GM12865 (cell line): ENCODE results near the gene RAB1B.
"Not testable (repeated sequence)": the region's sequence is repeated elsewhere in the genome, so short reads cannot be mapped to it uniquely, and the experiment has no call there.

Experiments
- DNase-seq: peaks from one replicate; pipeline ENCODE4 v3.0.0; 2010; ENCODE audit warnings: low read depth
- H3K4me3 ChIP-seq: 2 replicates; pipeline ENCODE4 v1.5.1; 2011; ENCODE audit warnings: mild to moderate bottlenecking, low read depth, low read length, control low read depth
- CTCF ChIP-seq: IDR thresholded peaks from 2 replicates; pipeline ENCODE4 v1.5.1; 2011; ENCODE audit warnings: low read length, control low read depth, low read depth, inconsistent platforms; ENCODE audit not compliant: insufficient read depth; ENCODE audit errors: missing control alignments

Gene RAB1B

GRCh38 chr11:66247295-66247694, 21.1 kb upstream of the RAB1B start:
- H3K4me3 ChIP-seq, result no peak overlapping the region

GRCh38 chr11:66247801-66248200, 20.6 kb upstream of the RAB1B start:
- no peak overlapping the region for H3K4me3 ChIP-seq
- no peak for DNase-seq
- TF ChIP-seq CTCF, result no peak

More at GRCh38 chr11:66247295-66247694, 21.1 kb upstream of the RAB1B start:
- DNase-seq, result no peak
- TF ChIP-seq CTCF, result no peak

- no peak overlapping the region for H3K4me3 ChIP-seq
- no peak for DNase-seq
- TF ChIP-seq CTCF, result no peak
Measured at GRCh38 chr11:66248903-66249302, 19.5 kb upstream of the RAB1B start.

GRCh38 chr11:66251809-66252208, 16.6 kb upstream of the RAB1B start:
- no peak for DNase-seq
- TF ChIP-seq CTCF, result no peak
- no peak overlapping the region for H3K4me3 ChIP-seq

- not testable (repeated sequence) for DNase-seq, H3K4me3 ChIP-seq
Measured at GRCh38 chr11:66253081-66253480, 15.4 kb upstream of the RAB1B start.

- peak overlapping the region; percentile 95 for H3K4me3 ChIP-seq
- no peak for TF ChIP-seq CTCF
Measured at GRCh38 chr11:66258473-66258893, 10.0 kb upstream of the RAB1B start.

GRCh38 chr11:66259225-66259624, 9.2 kb upstream of the RAB1B start:
- no peak for TF ChIP-seq CTCF
- no peak for DNase-seq
- H3K4me3 ChIP-seq, result no peak overlapping the region

More at GRCh38 chr11:66258473-66258893, 10.0 kb upstream of the RAB1B start:
- no peak for DNase-seq
